GM18507 (cell line): ENCODE results near the gene FOS.
"Not testable (repeated sequence)": the region's sequence is repeated elsewhere in the genome, so short reads cannot be mapped to it uniquely, and the experiment has no call there.

Source experiments
- DNase-seq: peaks from one replicate; pipeline ENCODE4 v3.0.0; 2011; ENCODE audit warnings: low read depth; ENCODE audit not compliant: insufficient read length; ENCODE audit errors: extremely low spot score
- FAIRE-seq: peaks from 2 replicates; lab custom pipeline; 2011; peaks lifted over from hg19 to GRCh38; lab: Jason Lieb, UNC

FOS gene

DNA sequence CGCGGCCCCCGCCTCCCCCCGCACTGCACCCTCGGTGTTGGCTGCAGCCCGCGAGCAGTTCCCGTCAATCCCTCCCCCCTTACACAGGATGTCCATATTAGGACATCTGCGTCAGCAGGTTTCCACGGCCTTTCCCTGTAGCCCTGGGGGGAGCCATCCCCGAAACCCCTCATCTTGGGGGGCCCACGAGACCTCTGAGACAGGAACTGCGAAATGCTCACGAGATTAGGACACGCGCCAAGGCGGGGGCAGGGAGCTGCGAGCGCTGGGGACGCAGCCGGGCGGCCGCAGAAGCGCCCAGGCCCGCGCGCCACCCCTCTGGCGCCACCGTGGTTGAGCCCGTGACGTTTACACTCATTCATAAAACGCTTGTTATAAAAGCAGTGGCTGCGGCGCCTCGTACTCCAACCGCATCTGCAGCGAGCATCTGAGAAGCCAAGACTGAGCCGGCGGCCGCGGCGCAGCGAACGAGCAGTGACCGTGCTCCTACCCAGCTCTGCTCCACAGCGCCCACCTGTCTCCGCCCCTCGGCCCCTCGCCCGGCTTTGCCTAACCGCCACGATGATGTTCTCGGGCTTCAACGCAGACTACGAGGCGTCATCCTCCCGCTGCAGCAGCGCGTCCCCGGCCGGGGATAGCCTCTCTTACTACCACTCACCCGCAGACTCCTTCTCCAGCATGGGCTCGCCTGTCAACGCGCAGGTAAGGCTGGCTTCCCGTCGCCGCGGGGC, at the start of gene FOS:
TSS of gene FOS (plus strand) at position 407 of the 731 bp plus-strand sequence. CDS start at position 562, 155 bp downstream.
- DNase-seq (peak; percentile 95), FAIRE-seq (peak; percentile 96)

GRCh38 chr14:75229661-75230139, 48.9 kb upstream of the FOS start:
- DNase-seq, result no peak
- FAIRE-seq, result no peak

DNA sequence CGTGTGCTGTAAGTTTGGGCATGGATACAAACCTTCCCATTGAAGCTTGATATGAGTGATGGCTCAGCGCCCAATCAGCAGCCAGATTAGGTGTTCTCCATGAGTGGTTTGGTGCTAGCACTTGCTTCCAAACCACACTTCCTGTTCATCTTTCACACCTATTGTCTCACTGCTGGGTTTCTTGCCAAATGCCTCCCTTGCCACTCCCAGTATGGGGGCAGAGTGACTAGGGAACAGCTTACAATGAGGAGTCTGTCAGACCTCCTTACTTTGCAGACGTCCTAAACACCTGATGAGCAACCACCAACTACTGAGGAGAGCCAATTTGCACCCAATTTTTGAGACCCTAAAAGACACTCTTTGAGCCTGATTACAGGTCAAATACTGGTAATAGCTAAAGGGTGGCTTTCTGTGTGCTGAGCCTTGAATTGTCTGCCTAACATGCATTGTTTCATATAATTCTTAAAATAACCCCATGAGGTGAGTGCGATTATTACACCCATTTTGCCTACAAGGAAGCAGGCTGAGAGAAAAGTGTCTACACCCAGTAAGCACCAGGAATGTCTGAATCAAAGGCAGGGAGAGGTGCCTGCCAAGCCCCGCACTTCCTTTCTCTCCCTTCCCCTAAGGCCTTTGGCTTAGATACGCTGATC, 48.4 kb upstream of the FOS start:
- DNase-seq (no peak), FAIRE-seq (peak; percentile 96)

- DNase-seq (no peak), FAIRE-seq (peak; percentile 21)
These were observed 47.3 kb upstream of the FOS start for GRCh38 chr14:75231320-75231719.

- DNase-seq (no peak), FAIRE-seq (no peak)
These were observed 46.4 kb upstream of the FOS start for GRCh38 chr14:75232191-75232590.

- FAIRE-seq (peak; percentile 42), DNase-seq (no peak)
These were observed 46.0 kb upstream of the FOS start for GRCh38 chr14:75232597-75232996.

GRCh38 chr14:75234173-75235115, 44.2 kb upstream of the FOS start:
- FAIRE-seq (no peak), DNase-seq (no peak)

DNA sequence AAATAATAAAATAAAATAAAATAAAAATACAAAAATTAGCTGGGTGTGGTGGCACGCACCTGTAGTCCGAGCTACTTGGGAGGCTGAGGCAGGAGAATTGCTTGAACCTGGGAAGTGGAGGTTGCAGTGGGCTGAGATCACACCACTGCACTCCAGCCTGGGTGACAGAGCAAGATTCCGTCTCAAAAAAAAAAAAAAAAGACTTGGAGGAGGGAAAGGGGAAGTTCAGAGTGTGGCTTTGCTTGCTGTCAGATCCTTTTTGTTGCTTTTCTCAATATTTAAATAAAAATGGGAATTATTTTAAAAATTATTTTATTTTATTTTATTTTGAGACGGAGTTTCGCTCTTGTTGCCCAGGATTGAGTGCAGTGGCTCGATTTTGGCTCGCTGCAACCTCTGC, 43.4 kb upstream of the FOS start:
- not testable (repeated sequence) for DNase-seq

GRCh38 chr14:75236467-75236866, 42.2 kb upstream of the FOS start:
- no peak for FAIRE-seq
- no peak for DNase-seq

More for the DNA sequence above, 43.4 kb upstream of the FOS start:
- not testable (repeated sequence) for FAIRE-seq

DNA sequence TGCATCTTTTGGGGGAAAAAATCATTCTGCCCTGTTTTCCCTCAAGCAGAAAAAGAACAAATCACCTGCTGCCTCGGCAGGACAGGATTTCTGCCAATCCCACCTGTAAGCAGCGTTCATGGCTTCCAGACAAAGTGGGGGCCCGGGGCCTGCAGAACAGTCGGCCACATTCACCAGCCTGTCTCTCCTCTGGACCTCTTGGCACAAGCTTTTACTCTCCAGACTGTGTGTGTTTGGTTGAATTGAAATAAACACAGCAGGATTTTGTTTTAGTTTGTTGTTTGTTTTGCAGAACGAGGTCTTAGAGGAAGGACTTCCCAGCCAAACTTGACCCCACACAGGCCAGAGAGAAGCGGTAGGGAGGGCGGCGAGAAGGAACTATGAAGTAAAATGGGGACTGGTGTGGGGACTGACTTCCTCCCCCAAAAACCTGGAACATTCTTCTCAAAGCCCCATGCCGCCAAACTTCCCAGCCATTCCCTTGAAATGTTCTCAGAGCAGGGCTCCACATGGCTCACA, 41.7 kb upstream of the FOS start:
- FAIRE-seq (no peak), DNase-seq (no peak)

- FAIRE-seq (no peak), DNase-seq (no peak)
These were observed 39.7 kb upstream of the FOS start for GRCh38 chr14:75238756-75239455.

- DNase-seq, result no peak
- no peak for FAIRE-seq
These were observed 37.8 kb upstream of the FOS start for GRCh38 chr14:75240781-75241180.

- FAIRE-seq, result no peak
- no peak for DNase-seq
These were observed 35.9 kb upstream of the FOS start for GRCh38 chr14:75242546-75243273.

DNA sequence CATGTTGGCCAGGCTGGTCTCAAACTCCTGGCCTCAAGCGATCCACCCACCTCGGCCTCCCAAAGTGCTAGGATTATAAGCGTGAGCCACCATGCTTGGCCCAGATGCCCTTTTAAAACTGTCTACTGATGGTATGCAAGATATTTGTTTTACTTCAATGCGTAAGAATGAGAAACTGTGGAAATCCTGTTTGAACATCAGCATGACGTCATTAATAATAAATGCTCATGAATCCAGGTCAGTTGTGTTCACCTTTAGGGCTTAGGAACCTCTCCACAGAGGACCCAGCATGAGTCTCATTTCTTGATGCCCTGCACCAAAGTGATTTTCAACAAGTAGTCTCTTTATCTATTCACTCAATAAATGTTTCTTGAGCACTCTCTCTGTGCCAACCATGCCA, 34.5 kb upstream of the FOS start:
- FAIRE-seq (no peak), DNase-seq (no peak)

DNA sequence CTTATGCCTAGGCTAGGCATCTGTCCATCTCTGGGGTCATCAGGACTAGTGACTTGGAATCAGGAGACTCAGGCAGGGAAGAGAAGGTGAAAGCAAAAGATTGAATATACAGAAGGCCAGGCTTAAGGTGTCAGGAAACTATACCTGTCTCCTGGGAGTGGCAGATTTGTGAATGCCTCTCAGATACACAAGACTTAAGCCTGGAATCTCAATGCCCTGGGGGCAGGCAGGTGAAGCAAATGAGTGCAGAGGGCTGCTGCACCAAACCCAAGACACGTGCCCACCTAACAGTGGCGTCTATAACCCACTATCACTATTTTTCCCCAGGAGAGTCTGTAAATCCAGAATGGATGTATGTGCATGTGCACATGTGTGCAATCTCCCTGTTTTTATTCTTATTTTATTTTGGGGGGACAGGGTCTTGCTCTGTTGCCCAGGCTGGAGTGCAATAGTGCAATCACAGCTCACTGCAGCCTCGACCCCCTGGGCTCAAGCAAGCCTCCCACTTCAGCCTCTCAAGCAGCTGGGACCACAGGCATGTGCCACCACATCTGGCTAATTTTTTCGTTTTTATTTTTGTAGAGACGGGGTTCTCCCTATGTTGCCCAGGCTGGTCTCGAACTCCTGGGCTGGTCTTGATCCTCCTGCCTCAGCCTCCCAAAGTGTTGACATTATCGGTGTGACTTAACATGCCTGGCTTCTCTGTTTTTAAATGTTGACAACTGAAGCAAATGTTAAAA, 31.9 kb upstream of the FOS start:
- FAIRE-seq (no peak), DNase-seq (no peak)

GRCh38 chr14:75247286-75247922, 31.2 kb upstream of the FOS start:
- FAIRE-seq (peak; percentile 86), DNase-seq (no peak)

- no peak for FAIRE-seq
These were observed 30.7 kb upstream of the FOS start for GRCh38 chr14:75247939-75248338.

More at GRCh38 chr14:75247939-75248338, 30.7 kb upstream of the FOS start:
- DNase-seq, result no peak
